ELF-1 (cell line): ENCODE measurements around the gene RDH5.

Experiments
- DNase-seq: peaks from one replicate; pipeline ENCODE4 v3.0.0-alpha.2; 2016; ENCODE audit warnings: low read depth, low spot score

RDH5 gene

DNA sequence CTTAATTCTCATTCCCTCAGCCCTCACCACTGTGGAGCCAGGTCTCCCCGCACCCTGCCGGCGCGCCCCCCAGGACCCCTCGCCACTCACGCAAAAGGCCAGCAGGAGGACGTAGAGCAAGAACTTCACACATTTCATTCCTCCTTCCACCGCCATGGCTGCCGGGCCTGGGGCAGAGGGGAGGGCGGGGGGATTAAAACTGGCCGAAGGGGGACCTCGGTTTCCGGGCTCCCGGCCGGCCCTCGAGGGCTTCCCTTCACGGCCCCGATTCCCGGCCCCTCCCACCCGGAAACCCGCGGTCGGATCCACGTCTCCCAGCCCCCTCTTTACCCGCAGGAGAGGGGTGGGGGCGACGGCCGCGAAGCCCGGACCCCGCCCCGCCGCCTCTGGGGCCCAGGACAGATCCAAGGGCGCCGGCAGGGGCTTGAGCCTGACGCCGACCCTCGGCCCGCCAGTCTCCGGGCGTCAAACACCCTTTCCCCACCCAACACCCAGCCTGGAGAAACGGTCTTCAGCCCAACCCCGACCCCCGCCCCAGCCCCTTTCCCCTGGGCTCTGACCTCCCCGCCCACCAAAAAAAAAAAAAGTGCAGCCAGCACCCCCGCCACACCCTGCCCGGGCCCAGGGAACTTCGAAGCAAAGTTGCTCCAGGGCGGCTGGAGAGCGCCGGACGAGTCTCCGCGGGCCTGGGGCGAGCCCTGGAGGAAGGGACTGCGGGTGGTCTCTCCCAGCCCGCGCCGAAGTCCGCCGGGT lies 8.2 kb downstream of the RDH5 start:
- DNase-seq, result peak; percentile 46

DNA sequence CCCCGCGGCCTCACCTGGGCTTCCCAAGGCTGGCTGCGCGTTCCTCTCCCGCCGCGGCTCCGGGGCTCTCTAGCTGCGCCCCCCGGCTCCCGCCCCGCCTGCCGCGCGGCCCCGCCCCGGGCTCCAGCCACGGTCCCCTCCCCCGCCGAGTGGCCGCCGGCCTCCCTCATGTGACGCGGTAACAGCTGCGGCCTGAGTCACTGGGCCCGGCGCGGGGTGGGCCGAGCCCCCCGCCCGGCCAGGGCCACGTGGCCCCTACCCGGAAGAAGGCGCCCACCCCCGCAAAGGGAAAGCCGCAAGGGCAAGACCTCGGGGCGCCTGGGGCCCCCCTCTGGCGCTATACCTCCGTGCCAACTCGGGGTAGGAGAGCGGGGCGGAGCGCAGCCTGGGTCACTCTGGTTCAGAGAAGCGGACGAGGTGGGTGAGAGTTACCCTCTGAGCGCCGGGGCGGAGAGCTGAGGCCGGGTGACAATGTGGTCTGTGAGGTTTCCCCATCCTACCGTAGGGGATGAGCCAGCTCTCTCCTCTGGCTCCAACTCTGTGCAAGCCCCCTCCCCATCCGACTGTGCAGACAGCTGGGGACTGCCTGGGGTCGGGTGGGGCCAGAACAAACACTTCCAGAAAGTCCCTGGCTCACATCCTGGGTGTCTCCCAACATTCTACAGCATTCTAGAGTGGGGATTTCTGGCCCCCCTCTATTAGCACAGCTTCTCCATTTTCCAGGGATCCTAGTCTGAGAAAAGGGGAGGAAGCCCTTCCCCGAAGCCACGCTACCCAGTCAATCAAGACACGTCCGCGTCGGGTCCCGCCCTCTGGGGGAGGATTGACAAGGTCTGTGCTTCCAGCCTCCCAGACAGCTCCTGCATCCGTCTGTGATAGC lies 9.0 kb downstream of the RDH5 start, which contains the start of gene CD63:
CD63 (minus strand) TSS at position 71 of the 880 bp plus-strand sequence. CDS start 668 bp downstream, outside the sequence.
- peak; percentile 92 for DNase-seq

DNA sequence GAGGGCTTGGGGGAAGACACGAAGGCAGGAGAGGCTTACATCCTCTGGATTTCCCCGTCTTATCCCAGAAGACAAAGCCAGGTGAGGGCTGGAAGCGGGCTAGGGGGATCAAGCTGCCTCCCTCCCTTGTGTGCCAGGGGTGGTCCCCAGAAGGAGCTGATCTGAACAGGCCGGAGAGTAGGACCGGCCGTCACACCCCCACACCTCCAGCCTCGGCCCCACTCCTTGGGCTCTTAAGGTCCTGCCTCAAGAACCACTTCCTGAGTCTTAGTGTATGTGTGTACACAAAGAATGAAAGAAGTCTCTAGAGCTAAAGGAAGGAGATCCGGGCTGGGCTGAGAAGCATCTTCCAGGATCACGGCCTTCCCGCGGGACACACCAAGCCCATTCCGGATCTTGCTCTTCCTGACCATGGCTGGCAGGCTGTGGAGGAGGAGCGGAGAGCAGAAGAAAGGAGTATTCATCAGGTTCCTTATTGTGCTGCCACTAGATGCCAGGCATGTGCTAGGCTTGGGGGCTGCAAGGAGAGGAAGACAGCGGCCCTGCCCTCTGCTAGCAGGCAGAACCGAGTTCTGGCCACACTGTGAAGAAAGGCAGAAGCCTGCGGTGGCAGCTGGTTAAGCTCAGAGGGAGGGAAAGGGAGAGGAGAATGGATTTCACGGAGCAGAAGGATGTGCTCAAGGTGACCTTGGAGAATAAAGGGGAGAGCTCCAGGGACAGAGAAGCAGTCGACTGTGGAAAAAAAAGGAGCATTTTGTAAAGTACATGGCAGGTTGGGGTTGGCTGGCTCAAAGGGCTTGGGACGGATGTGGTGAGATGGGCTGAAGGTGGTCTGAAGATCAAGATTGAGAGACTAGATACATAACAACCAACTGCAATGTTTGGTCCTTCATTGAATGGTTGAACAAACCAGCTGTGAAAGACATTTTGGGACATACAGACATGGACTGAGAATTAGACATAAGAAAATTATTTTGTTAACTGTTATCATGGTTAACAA lies 9.9 kb downstream of the RDH5 start:
- peak; percentile 39 for DNase-seq

DNA sequence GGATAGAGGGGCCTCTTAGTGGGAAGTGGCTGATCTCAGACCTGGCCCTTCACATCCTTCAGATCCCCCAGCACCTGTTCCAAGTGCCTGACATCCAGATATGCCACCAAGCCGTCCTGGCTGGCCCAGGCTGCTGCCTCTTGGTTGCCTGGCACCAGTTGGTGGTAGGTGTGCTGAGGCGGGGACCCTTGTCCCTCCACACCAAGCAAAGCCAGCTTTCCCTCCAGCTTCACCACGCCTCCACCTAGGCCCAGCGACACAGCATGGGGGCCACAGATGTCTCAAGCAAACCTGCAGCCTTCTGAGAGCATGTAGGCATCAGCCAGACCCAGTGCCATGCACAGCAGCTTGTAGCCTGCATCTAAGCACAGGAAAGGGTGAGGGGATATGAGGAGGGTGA lies 12.1 kb downstream of the RDH5 start:
- no peak for DNase-seq

DNA sequence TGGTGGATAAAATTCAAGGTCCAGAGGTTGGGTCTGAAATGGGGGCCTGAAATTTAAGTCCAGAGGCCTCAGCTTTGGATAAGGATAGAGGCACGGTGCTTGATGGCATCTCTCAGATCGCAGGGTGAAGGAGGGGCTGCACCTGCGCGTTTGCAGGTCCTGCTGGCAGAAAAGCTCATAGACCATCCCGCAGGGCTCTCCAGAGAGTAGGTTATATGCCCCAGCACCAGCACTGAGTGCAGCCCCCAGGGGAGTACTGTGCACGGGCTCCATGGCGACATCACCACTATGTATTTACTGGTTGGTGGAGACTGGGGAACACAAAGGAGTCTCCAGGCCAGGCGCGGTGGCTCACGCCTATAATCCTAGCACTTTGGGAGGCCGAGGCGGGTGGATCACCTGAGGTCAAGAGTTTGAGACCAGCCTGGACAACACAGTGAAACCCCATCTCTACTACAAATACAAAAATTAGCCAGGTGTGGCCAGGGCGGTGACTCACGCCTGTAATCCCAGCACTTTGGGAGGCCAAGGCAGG lies 12.9 kb downstream of the RDH5 start:
- DNase-seq, result no peak

DNA sequence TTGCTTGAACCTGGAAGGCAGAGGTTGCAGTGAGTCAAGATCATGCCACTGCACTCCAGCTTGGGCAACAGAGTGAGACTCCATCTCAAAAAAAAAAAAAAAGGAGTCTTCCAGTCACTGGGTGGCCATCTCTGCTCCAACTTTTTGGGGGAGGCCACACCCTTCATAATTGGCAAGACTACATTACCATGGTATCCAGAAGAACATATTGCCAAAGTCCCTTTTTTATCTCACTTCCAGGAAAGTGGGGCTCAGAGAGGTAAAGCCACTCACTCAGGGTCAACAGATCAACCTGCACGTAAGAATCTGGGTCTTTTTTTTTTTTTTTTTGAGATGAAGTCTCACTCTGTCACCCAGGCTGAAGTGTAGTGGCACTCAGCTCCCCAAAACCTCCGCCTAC lies 13.7 kb downstream of the RDH5 start:
- no peak for DNase-seq

DNA sequence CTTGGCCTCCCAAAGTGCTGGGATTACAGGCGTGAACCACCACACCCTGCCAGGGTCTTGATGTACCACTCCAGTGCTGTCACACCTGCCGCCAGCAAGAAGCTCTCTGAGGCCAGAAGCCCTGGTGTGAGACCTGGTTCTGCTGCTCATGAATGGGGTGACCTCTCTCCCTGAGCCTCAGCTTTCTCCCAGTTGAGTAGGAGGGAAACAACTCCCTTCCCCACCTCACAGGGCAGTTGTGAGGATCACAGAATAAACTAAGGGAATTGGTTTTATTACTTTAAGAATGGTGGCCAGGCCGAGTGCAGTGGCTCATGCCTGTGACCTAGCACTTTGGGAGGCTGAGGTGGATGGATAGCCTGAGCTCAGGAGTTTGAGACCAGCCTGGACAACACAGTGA lies 14.4 kb downstream of the RDH5 start:
- no peak for DNase-seq

DNA sequence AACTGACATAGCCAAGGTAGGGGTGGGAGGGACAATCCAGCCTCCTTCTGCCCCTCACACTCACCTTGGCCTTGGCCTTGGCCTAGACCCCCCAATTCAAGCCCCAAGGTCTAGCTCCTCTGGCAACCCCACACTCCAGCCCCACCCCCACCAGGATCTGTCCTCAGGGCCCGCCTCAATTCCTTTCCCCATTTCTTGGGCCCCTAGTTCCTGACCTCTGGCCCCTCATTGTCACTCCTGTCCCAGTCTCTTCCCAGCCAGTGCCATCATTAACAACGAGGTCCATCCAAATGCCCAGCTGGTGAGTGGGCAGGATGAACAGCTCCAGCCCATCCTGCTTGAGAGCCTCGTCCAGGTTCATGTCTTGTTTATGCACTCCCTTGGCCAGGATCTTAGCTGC lies 15.9 kb downstream of the RDH5 start:
- DNase-seq, result no peak

DNA sequence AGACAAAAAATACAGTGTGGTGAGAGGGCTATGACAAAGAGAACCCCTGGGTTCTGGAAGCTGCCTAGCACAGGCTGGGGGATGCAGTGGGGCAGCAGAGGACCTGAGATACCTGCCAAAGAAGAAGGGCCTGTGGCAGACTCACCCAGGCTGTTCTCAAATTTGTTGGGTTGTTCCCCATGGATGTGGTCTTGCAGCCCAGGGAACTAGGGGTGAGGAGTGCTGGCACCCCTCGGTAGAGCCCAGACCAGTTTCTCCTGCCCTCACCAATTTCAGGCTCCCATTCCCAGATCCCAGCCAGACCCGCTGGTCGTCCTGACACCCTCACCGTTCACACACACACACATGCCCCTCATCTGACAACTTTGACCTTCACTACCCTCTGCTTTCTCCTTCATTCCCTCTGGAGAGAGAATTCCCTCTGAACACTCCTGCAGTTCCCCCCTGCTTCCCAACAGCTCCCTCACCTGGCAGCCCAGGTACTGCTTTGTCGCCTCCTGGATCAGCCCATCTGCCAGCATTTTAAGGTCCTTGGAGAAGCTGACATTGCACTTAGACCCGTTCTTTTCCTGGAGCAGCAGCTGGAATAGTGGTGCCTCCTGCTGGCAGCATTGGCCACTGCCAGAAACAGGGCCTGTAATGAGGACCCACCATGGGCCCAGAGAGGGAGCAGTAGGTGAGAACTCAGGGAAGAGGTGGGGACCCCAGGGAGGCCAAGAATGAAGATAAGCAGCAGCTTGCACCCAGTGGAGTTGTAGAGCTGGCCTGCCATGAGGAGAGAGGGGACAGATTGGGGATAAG lies 16.8 kb downstream of the RDH5 start:
- DNase-seq, result peak; percentile 97

DNA sequence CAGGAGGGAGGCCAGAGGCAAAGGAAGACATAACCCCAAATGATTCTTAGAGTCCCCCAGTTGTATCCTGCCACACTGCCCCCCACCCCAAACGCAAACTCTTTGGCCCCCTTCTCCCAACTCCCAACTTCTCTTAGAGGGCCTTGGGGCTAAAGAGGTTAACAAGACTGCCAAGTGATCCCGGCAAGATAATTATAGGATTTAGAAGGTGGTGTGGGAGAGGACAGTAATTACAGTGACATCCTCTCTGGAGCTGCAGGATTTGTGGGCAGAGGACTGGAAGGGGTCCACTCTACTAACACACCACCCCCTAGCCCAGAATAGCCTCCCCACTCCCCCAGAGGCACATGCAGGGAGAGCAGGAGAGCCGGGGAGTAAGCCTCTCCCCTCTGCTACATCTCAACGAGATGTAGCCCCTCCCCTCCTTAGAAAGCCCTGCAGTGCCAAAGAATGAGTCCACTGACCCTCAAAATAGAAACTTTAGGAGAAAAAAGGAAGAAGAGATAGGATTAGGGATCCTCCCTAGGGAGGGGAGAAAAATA lies 17.5 kb downstream of the RDH5 start:
- DNase-seq, result no peak

DNA sequence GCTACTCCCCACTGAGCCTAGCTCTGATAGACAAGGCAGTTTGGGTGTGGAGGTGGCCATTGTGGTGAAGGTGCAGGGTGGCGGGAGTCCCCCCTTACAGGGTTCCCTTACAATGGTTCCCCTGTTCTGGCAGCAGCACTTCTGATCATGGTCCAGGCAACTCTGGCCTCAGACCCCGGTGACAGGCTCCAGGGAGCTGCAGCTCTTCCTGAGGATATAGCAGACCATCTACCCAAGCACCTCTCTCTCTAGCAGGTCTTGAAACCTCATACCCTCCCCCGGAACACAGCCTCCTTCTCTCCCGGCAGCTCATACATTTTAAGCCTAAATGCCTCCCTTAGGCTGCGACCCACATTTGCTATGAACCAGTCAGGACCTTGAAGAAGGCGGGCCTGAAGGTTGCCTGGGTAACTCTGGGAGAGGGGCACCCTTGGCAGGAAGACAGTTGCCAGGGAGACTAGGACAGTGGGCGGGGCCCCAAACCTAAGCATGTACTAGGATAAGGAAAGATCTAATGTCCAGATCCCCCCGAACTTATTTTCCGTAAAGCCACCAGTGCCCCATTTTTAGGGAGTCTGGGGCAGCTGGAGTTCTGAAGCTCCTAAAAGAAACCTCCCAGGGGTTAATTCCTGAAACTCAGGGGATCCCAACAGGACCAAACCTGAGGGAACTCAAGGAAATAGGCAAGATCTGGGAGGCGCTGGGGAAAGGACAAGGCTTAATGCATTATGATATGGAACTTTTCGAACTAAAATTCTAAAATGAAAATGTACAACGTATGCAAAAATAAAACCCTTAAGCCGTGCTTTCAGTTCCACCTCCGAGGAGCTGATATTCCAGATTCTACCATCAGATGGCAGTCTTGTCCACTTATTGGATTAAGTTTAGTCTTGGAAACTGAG lies 18.2 kb downstream of the RDH5 start:
- peak; percentile 92 for DNase-seq

DNA sequence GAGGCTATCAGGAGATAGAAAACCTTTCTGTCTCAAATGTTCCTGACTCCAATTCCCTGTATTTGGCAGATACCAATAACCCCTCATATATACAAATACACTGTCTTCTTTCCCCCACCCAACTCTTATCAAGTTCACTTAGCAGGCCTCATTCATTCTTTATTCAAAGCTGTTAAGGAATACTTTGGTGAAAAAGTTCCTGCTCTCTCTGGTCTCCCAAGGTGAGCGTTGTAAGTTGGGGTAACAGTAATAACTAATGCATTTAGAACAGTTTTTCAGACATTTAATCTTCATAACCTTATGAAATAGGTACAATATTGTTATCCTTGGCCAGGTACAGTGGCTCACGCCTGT lies 18.8 kb downstream of the RDH5 start:
- DNase-seq, result no peak

DNA sequence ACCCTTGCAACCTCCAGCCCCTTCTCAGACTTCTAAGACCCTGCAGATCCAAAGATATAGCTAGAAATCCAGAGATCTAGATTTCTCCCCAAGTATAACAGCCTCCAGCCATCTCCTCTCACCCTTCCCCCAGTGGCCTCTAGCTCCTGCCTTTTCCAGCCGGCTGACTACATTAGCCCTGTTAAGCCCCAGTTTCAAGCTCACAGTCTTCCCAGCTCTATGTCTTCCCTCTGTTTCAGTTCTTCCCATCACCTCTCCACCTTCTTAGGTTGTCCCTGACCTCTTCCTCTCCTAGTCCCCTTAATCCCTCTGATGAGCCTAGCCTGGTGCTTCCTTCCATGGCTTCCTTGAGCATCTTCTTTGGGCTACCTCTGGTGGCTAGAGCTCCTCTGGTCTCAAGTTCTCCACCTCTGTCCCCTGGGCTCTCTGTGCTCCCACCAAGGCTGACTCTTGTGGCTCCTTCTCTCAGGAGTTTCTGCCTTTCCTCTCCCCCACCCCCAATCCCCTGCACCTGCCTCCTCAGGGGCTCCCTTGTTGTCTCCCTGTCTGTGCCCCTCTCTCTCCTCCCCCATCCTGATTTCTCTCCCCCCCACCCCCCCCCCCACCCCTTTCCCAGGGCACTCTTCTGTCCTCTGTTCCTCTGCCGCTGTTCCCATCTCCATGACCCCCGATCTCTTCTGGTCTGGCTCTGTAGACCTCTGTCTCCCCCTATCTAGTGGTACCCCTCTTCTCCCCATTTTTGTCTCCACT lies 21.9 kb downstream of the RDH5 start:
- no peak for DNase-seq

DNA sequence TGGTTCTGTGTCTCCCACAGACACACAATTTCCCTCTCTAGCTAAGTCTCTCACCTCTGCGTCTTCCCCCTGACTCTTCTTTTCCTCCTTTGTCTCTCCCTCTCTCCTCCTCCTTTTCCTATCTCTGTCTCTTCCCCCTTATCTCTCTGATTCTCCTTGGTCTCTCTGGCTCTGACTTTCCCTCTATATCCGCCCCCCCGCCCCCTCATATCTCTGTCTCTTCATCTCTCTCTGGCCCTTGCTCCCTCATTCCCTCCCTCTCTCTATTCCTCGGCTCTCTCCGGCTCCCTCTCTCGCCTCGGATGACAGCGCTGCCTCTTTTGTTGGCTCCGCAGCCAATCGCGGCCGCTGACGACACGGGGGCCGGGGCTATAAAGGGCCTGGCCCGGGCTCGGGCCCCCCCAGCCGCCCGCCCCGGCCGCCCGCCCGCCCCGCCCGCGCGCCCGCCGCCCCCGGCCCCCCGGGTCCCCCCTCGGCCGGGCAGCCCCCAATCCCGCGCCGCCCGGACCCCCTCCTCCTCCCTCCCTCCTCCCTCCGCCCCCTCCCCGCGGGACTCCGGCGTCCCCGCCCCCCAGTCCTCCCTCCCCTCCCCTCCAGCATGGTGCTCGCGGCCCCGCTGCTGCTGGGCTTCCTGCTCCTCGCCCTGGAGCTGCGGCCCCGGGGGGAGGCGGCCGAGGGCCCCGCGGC lies 22.7 kb downstream of the RDH5 start, which contains the start of gene GDF11:
GDF11 (plus strand) TSS at position 404 of the 687 bp plus-strand sequence; CDS start at position 599, 195 bp downstream.
- DNase-seq, result peak; percentile 75

DNA sequence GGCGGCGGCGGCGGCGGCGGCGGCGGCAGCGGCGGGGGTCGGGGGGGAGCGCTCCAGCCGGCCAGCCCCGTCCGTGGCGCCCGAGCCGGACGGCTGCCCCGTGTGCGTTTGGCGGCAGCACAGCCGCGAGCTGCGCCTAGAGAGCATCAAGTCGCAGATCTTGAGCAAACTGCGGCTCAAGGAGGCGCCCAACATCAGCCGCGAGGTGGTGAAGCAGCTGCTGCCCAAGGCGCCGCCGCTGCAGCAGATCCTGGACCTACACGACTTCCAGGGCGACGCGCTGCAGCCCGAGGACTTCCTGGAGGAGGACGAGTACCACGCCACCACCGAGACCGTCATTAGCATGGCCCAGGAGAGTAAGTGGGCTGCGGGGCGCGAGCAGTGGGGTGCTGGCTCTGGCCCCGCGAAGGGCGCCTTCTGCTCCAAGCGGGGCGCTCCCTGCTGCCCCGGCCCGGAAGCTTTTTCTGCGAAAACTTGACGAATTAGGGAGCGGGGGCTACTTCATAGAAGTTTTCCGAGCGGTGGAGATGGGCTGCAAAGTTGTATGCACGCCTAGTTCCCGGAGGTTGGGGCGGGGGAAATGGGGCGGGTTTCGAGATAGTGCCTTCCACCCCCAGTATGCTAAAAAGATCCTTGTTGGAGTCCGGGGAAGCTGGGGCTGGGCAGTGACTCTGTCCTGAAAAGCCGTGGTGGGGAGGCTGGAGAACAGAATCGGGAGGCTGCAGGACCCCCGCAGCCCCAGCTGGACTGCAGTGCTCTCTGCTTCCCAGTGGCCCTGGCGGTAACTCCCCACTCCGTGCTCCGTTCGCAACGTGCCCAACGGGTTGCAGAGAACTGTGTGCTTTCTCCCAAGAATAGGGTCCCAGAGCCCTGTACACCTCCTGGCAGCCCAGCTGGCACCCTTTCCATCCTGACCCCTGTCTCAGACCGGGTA lies 23.5 kb downstream of the RDH5 start:
- DNase-seq, result peak; percentile 76

DNA sequence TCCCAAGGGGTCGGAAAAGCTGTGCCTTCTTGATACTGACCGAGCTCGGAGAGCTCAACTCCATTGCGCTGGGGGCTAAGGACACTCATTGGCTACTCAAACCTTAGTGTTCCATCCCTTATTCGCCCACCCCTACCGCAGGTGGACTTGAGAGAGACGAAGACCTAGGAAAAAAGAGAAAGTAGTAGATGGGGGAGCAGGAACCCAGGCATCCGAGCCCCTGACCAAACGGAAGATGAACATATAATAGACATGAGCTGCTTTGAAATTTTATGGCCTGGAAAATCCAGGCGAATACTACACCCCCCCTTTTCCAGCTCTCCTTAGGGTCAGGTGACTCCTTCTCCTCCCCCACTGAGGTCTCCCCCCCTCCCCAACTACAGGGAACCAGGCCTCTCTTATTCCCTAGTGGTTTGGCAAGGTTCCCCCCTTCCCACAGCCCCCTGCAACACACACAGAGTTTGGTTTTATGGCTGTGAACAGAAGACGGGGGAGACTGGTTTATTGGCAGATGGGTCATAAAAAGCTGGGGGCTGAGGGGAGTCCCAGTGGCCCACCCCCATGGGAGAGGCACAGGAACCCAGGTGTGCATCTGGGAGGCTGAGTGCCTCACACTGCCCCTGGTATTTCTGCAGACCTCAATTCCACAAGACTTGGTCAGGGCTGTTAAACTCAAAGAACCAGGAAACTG lies 24.3 kb downstream of the RDH5 start:
- peak; percentile 43 for DNase-seq
